GM19452 (cell line): ENCODE results near the gene P4HA1.
"Not testable (repeated sequence)": the region's sequence is repeated elsewhere in the genome, so short reads cannot be mapped to it uniquely, and the experiment has no call there.

Experiments
- ATAC-seq: cut with Tn5 transposase; IDR thresholded peaks from one replicate; pipeline ENCODE4 v1.9.1; 2021; ENCODE audit not compliant: unreplicated experiment

Gene P4HA1

GRCh38 chr10:73096449-73097304 is at the start of gene P4HA1:
Gene P4HA1, minus strand, starts transcription at chr10:73096866. Its CDS starts 21,983 bp downstream, at chr10:73074883.
- ATAC-seq = peak; percentile 76

GRCh38 chr10:73141603-73142002 is 44.9 kb upstream of the P4HA1 start:
- no peak for ATAC-seq

GRCh38 chr10:73139251-73139650 is 42.6 kb upstream of the P4HA1 start:
- no peak for ATAC-seq

GRCh38 chr10:73136627-73137026 is 40.0 kb upstream of the P4HA1 start:
- ATAC-seq = no peak

GRCh38 chr10:73134727-73135126 is 38.1 kb upstream of the P4HA1 start:
- ATAC-seq = no peak

- no peak for ATAC-seq
These were observed 35.4 kb upstream of the P4HA1 start for GRCh38 chr10:73131913-73132686.

- no peak for ATAC-seq
These were observed 34.6 kb upstream of the P4HA1 start for GRCh38 chr10:73131301-73131700.

GRCh38 chr10:73126343-73126742 is 29.7 kb upstream of the P4HA1 start:
- no peak for ATAC-seq

- ATAC-seq = no peak
These were observed 23.3 kb upstream of the P4HA1 start for GRCh38 chr10:73119952-73120351.

- ATAC-seq = no peak
These were observed 22.8 kb upstream of the P4HA1 start for GRCh38 chr10:73119457-73119856.

GRCh38 chr10:73117976-73118743 is 21.5 kb upstream of the P4HA1 start:
- no peak for ATAC-seq

GRCh38 chr10:73116017-73116416 is 19.4 kb upstream of the P4HA1 start:
- no peak for ATAC-seq

- no peak for ATAC-seq
These were observed 16.9 kb upstream of the P4HA1 start for GRCh38 chr10:73113551-73113950.

- not testable (repeated sequence) for ATAC-seq
These were observed 15.4 kb upstream of the P4HA1 start for GRCh38 chr10:73112032-73112431.

GRCh38 chr10:73110345-73110849 is 13.7 kb upstream of the P4HA1 start, which contains the start of gene NUDT13:
Gene NUDT13, plus strand, starts transcription at chr10:73110455. Its CDS starts 3,911 bp downstream, at chr10:73114366.
- ATAC-seq = no peak

- ATAC-seq = not testable (repeated sequence)
These were observed 12.6 kb upstream of the P4HA1 start for GRCh38 chr10:73109248-73109652.

- no peak for ATAC-seq
These were observed 9.6 kb upstream of the P4HA1 start for GRCh38 chr10:73106301-73106700.

GRCh38 chr10:73099141-73099540 is 2.5 kb upstream of the P4HA1 start:
- no peak for ATAC-seq

- ATAC-seq = peak; percentile 1
These were observed 622 bp upstream of the P4HA1 start for GRCh38 chr10:73097305-73097670.

- ATAC-seq = peak; percentile 34
These were observed 621 bp downstream of the P4HA1 start for GRCh38 chr10:73096041-73096448.

GRCh38 chr10:73095481-73096021 is 1.1 kb downstream of the P4HA1 start:
- ATAC-seq = no peak
